Erythroblast (primary cell): ENCODE data around the gene FHDC1.
A peak's percentile ranks its signal among the peaks of the same experiment; 100 is the strongest.

Experiments used
- DNase-seq, 2 experiments: peaks; one replicate each; lab custom pipeline; 2025; lab: John Stamatoyannopoulos, UW
- GATA1 ChIP-seq: IDR thresholded peaks from 2 replicates; pipeline ENCODE4 v1.6.1; 2011; ENCODE audit warnings: low read depth, mild to moderate bottlenecking, control low read depth, low read length, moderate library complexity
- POLR2A ChIP-seq: IDR thresholded peaks from 2 replicates; pipeline ENCODE4 v1.6.1; 2011; ENCODE audit warnings: mild to moderate bottlenecking, low read length

Gene FHDC1

GRCh38 chr4:153023692-153024394, 87.7 kb downstream of the FHDC1 start:
- peak; percentile 78 to 88 for DNase-seq
- TF ChIP-seq GATA1: peak; percentile 63
- TF ChIP-seq POLR2A: peak; percentile 65

GRCh38 chr4:153024466-153024865, 88.3 kb downstream of the FHDC1 start:
- peak in 1 of 2 experiments; percentile 36 for DNase-seq
- TF ChIP-seq POLR2A (no peak), GATA1 (no peak)

GRCh38 chr4:153025406-153025805, 89.3 kb downstream of the FHDC1 start:
- TF ChIP-seq GATA1: no peak
- TF ChIP-seq POLR2A: peak; percentile 15
- peak; percentile 71 to 74 for DNase-seq

GRCh38 chr4:153026591-153027346, 90.6 kb downstream of the FHDC1 start:
- TF ChIP-seq GATA1 (no peak), POLR2A (no peak)
- peak in 1 of 2 experiments; percentile 22 for DNase-seq

- DNase-seq: no peak
- TF ChIP-seq GATA1: no peak
- no peak for TF ChIP-seq POLR2A
Observed at GRCh38 chr4:153027866-153028265, 91.7 kb downstream of the FHDC1 start.

GRCh38 chr4:153028535-153028934, 92.4 kb downstream of the FHDC1 start:
- TF ChIP-seq POLR2A (no peak), GATA1 (no peak)

More at GRCh38 chr4:153028535-153028934, 92.4 kb downstream of the FHDC1 start:
- no peak for DNase-seq
